RWPE1 (cell line): ENCODE data around the gene RER1.

Experiments
- CTCF ChIA-PET: fragments of 350-600 bp; sonication (Branson Sonifier 250); formaldehyde crosslinking; extraction: SDS; loops from one replicate; lab custom pipeline; 2021; lab: Yijun Ruan, JAX
- POLR2A ChIA-PET: fragments of 400-600 bp; formaldehyde crosslinking; extraction: SDS; loops from one replicate; lab custom pipeline; 2020; ENCODE audit warnings: antibody characterized with exemption; ENCODE audit not compliant: low non-redundant PET; lab: Yijun Ruan, JAX
- DNase-seq: peaks from one replicate; pipeline ENCODE4 v3.0.0; 2012; ENCODE audit warnings: low spot score
- H3K27ac ChIP-seq: fragments of 450-650 bp; 2 replicates; pipeline ENCODE4 v1.5.1; 2017
- CTCF ChIP-seq: fragments of 450-650 bp; conservative IDR thresholded peaks from 2 replicates; pipeline ENCODE4 v1.5.1; 2017; ENCODE audit warnings: low read depth, mild to moderate bottlenecking

RER1 gene

GRCh38 chr1:2443277-2444137 is 51.9 kb downstream of the RER1 start:
- POLR2A ChIA-PET, result no interaction called here
- CTCF ChIA-PET, result interaction anchor here (0.6 to 0.7 kb wide), 2 partner anchors 30 to 720 kb away, joined by 3 read pairs; no protein-coding TSS in a partner anchor
- H3K27ac ChIP-seq, result peak overlapping the region; percentile 87
- no peak for DNase-seq
- no peak for TF ChIP-seq CTCF

DNA sequence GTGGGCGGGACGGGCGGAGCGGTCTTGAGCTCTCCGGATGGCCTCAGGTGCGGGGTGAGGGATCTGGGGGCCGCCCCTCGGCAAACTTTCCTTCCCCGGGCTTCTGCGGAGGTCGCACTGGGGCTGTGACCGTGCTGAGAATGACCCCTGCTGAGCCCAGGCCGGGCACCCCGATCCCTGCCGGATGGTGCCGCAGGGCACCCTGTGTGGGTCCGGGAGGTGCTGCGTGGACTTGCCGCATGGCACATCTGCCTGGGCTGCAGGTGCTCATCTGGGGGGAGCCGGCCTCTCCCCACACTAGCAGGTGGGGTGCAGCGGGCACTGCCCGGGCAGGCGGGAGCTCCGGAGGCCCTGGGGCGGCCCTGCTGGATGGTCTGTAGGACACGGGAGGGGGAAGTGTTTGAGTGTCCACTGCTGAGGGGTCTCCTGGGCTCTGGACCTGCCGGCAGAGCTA is 52.5 kb downstream of the RER1 start:
- H3K27ac ChIP-seq, result peak overlapping the region; percentile 87
- DNase-seq, result no peak
- TF ChIP-seq CTCF, result no peak
- ChIA-PET POLR2A (no interaction called here), CTCF (interaction anchor here (0.6 kb wide), 1 partner anchor 31 kb away, joined by 3 read pairs; no protein-coding TSS in a partner anchor)

- no peak for TF ChIP-seq CTCF
- DNase-seq, result no peak
- ChIA-PET CTCF (no interaction called here), POLR2A (no interaction called here)
- H3K27ac ChIP-seq, result peak overlapping the region; percentile 87
Observed at GRCh38 chr1:2445162-2445822, 53.7 kb downstream of the RER1 start.

GRCh38 chr1:2445823-2446215 is 54.2 kb downstream of the RER1 start:
- POLR2A ChIA-PET, result no interaction called here

GRCh38 chr1:2446394-2446793 is 54.8 kb downstream of the RER1 start:
- TF ChIP-seq CTCF, result no peak
- no peak for DNase-seq
- peak overlapping the region; percentile 87 for H3K27ac ChIP-seq
- POLR2A ChIA-PET, result no interaction called here
- CTCF ChIA-PET, result no interaction called here

More at GRCh38 chr1:2445823-2446215, 54.2 kb downstream of the RER1 start:
- no peak for TF ChIP-seq CTCF
- peak overlapping the region; percentile 87 for H3K27ac ChIP-seq
- DNase-seq, result no peak
- CTCF ChIA-PET, result no interaction called here

- TF ChIP-seq CTCF, result no peak
- no peak for DNase-seq
- CTCF ChIA-PET, result interaction anchor here (0.6 kb wide), 1 partner anchor 1102 kb away, joined by 5 read pairs; no protein-coding TSS in a partner anchor
- H3K27ac ChIP-seq, result peak overlapping the region; percentile 87
- POLR2A ChIA-PET, result no interaction called here
Observed at GRCh38 chr1:2446861-2447260, 55.2 kb downstream of the RER1 start.
